C1 segment of cervical spinal cord (tissue), 14 donors: ENCODE measurements around the gene OPTC.
"Not testable (repeated sequence)": the region's sequence is repeated elsewhere in the genome, so short reads cannot be mapped to it uniquely, and the experiment has no call there.

Source experiments
- DNase-seq, 14 donors: peaks; one replicate each; lab custom pipeline; 2025; lab: John Stamatoyannopoulos, UW

OPTC gene, protein sequence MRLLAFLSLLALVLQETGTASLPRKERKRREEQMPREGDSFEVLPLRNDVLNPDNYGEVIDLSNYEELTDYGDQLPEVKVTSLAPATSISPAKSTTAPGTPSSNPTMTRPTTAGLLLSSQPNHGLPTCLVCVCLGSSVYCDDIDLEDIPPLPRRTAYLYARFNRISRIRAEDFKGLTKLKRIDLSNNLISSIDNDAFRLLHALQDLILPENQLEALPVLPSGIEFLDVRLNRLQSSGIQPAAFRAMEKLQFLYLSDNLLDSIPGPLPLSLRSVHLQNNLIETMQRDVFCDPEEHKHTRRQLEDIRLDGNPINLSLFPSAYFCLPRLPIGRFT

GRCh38 chr1:203493901-203494300 lies at the start of gene OPTC:
Gene OPTC, plus strand, starts transcription at chr1:203494153. Its CDS starts 1,853 bp downstream, at chr1:203496006.
- no peak for DNase-seq

- no peak for DNase-seq
Observed at GRCh38 chr1:203444171-203444576, 49.8 kb upstream of the OPTC start.

DNA sequence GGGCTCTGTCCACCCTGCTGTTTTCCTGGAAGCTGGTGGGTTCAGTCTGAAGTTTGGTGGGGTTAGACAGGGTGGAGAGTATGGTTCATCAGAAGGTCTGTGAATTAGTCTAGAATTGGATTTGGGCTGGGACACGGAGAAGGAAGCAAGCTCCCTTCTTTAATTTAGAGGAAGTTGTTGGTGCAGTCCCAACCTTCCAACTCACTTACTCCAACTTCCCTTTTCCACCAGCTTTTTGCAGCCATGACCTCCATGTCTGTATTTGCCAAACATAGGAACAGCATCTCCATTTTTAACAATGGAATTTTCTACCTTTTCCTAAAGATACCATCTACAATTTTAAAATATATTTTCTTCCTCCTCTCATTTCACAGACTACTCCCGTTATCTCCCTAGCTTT lies 46.8 kb upstream of the OPTC start:
- no peak for DNase-seq

DNA sequence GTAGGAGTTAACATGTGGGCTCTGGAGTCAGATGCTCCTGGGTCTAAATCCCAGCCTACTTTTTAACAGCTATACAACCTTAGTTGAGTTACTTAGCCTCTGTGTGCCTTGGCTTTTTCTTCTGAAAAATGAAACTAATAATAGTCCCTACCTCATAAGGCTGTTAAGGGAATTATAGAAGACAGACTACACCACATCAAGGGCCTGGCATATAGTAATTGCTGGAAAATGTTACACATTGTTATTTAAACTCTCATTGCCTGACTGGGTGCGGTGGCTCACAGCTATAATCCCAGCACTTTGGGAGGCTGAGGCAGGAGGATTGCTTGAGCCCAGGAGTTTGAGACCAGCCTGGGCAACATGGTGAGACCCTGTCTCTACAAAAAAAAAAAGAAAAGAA lies 46.4 kb upstream of the OPTC start:
- DNase-seq, result not testable (repeated sequence)

DNA sequence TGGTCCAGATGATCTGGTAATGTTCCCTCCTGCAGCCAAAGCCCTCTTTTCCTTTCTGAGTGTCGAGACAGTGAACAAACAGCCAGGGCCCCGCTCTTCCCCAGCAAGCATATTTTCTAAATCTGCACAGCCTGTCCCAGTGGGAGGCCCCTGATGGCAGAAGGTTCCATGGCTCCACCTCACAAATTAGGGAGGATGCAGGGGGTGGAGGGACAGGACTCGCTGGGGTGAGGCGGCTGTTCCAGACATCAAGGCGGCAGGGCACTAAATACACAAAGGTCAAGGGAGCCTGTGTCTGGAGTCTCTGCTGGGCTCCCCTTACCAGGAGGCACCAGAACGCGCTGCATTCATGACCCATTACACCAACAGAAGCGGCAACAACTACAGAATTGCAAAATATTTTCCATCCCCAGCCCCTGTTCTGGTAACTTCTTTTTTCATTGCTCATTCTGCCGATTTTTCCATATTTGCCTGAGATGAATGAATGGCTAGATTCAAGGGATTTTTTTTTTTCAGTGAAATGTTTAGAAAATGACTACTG lies 45.4 kb upstream of the OPTC start:
- DNase-seq, result peak in 1 of 14 donors; percentile 80

DNA sequence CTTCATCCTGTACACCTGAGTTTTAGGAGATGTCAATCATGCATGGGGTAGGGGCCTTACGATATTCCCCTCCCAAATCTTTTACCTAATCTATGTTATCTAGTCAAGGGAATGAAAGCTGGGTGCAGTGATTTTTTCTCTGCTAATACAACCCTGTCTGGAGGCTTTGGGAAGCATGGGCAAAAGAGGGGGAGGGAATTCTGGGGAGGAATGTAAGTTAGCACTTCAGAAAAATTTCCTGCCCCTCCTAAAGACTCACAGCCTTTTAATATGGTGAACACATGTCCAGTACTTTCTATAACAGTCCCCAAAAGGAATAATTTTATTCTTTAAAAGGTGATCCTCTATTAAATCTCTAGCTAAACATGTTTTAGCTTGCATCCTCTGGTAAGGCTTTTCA lies 44.0 kb upstream of the OPTC start:
- DNase-seq, result no peak

DNA sequence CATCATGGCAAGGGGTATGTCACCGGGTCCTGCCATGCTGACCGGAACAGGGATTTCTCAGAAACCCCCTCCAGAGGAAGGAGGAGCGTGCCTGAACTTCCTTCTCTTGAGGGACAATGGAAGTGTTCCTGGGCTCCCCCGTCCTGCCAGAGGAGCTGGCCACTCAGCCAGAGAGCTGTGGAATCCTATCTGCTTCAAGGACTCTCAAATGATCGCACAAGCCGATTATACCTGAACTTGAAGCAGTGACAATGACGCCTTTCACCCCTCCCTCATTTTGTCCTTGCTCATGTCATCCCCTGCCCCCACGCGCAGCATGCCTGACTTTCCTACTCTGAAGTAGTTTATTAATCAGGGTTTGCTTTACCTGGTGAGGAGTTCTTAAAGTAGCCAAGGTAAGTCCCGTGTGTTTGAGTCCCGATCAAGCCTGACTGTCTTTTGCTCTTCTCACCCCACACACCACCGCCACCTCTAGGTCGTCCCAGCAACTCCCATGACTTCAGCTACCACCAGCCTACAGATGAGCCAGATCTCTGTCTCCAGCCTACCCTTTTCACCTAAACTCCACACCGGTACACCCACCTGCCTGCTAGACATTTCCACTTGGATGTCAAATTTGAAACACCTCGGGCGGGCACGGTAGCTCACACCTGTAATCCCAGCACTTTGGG lies 43.3 kb upstream of the OPTC start:
- no peak for DNase-seq

DNA sequence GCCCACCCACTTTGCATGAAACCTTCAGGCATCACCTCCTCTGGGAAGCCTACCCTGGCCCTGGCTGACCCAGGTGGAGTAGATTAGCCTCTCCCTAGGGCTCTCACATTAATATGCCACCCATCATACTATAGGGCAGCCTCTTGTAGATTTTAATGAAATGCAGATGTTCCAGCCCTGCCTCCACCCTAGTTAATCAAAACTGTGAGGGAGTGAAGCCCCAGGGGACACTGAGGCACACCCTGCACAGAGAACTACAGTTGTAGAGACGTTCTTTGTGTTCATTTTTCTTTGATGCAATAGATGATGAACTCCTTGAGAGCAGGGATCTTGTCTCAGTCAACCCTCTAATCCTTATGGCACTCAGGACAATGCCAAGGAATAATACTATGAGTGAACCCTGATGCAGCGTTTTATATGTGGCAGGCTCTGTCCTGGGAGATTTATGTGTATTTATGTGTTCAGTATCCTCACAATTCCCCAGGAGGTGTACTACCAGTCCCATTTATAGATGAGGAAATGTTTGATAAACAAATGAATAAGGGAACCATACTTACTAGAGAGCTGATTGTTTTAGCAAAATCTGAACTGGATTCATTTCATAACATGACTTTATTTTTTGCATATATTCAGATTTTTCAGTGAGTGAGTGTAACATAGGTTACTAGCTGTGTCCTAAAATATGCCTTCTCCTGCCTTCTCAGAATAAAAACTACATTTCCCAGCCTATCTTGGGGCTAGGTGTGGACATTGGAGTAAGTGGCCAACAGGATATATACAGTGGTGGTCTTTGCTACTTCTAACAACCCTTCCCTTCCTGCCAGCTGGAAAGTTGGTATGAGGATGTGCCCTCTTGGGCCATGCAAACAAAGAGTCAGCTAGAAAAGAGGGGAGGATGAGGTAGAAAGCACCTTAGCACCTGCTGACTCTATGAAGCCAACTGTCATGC lies 41.8 kb upstream of the OPTC start:
- DNase-seq, result no peak

GRCh38 chr1:203453016-203453415 lies 40.9 kb upstream of the OPTC start:
- no peak for DNase-seq

DNA sequence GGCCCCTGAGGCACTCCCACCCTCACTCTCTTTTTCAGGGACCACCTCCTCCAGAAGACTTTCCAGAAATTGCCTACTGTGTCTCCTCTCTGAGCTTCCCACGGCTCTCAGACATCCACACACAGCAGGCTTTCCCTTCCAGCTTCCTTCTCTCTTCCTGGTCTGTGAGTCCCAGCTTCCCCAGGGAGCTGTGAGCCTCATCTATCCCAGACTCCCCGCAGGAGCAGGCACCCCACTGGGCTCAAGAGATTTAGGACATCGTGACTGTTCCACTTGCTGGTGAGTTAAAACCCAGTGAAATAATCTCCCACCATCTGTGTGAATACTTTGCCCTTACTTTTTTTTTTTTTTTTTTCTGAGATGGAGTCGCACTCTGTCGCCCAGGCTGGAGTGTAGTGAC lies 40.3 kb upstream of the OPTC start:
- no peak for DNase-seq

DNA sequence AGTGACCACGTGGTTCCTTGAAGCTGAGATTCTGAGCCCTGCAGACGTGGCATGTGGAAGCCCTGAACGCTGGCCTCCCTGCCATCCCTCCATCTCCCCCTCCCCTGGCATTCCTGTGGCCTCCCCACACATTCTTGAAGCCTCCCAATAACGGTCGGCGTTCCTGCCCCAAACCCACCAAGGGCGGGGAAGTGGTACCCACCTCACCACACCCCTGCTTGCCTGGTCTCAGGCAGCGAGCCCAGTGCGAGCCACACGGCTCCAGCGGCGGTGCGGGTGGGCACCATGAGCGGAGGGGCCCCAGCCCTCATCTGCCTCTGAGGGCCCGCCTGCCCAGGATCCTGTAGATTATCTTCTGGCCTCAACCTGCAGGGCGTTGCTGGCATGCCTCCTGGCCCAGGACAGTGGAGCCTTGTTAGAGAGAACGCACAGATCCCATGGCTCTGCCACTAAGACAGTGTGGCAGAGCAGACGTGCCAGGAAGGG lies 38.9 kb upstream of the OPTC start:
- DNase-seq, result no peak

- DNase-seq, result no peak
Observed at GRCh38 chr1:203455706-203456105, 38.2 kb upstream of the OPTC start.

GRCh38 chr1:203456577-203456976 lies 37.4 kb upstream of the OPTC start:
- DNase-seq, result no peak

- DNase-seq, result no peak
Observed at GRCh38 chr1:203458078-203458477, 35.9 kb upstream of the OPTC start.

DNA sequence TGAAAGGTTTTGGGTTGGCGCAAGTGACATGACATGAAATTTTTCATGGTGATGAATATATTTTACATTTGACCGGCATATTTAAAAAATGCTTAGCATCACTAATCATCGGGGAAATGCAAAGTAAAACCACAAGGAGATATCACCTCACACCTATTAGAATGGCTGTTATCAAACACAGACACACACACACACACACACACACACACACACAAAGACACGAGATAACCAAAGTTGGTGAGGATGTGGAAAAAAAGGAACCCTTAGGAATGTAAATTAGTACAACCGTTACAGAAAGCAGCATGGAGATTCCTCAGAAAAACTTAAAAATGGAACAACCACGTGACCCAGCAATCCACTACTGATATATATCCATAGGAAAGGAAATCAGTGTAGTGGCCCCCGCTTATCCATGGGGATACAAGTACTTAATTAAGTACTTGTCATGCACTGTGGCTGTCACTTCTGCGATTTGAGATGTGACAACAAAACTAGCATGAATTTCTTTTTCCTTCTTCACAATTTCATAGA lies 34.2 kb upstream of the OPTC start:
- DNase-seq, result no peak

DNA sequence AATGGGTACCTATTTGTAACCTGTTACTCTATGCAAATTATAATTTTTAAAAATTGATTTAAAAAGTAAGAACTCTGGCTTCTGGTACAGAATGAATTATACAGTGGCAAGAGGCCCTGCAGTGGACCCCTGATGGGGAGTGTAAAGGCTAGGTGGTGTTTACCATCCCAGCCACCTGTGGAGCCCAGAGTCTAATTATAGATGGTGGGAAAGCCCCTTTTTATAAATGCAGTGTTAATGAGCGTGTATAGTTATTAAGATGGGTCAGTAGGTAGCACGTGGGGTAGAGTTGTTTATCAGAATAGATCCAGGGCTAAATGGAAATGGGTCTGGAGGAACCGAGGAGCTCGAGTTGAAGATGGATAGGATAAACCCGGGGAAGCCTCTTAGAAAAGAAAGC lies 32.2 kb upstream of the OPTC start:
- DNase-seq, result no peak

- DNase-seq, result no peak
Observed at GRCh38 chr1:203462143-203462542, 31.8 kb upstream of the OPTC start.

DNA sequence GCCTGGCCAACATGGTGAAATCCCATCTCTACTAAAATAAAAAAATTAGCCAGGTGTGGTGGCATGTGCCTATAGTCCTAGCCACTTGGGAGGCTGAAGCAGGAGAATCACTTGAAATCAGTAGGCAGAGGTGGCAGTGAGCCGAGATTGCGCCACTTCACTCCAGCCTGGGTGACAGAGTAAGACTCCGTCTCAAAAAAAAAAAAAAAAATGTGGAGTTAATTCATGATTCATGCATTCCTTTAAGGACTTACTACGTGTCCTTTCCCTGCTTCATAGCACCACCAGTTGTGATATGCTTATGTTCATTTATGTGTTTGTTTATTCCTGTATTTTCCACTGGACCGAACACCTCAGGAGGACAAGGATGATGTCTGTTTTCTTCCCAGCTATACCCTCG lies 31.1 kb upstream of the OPTC start:
- DNase-seq, result no peak

DNA sequence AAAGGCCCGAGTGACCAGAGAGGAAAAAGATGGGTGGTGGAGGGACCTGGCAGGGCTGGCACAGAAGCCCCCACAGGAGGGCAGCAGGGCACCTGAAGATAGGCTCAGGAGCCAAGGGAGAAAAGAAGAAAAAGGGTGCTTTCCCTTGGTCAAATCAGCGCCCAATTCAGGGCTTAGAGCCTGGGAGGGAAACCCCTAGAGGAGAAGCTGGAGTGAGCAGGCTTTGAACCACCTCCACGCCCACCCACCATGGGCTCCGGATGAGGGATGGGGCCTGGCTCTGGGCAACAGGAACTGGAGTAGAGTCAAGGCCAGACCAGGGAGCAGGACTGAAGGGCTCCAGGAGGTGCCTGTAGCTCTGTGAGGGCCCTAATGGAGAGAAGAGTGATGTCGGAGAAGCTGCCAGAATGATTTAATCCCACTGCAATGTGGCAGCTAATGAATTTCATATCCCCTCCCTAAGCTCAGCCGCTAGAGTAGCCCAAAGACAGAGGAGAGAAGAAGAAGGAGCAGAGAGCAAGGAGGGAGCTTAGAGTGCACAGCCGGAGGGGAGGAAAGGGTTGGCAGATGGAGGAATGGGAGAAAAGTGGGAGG lies 30.4 kb upstream of the OPTC start:
- no peak for DNase-seq

DNA sequence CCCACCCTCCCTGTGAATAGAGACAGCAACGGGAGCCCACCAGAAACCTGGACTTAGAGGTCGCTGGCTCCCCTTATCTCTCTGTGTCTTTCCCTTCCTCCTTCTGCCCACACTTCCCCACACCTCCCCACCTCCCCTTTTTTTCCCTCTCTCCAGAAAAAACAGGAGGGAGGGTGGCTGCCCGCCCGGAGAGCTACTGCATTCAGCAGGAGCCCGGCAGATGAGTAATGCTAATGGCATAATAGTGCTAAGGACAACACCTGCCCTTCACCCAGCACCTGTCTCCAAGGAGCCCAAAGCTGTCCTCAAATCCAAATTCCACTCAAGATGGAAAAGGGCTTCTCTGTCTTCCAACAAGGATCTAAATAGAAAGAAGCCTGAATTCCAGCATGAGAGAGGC lies 29.7 kb upstream of the OPTC start:
- DNase-seq, result no peak

DNA sequence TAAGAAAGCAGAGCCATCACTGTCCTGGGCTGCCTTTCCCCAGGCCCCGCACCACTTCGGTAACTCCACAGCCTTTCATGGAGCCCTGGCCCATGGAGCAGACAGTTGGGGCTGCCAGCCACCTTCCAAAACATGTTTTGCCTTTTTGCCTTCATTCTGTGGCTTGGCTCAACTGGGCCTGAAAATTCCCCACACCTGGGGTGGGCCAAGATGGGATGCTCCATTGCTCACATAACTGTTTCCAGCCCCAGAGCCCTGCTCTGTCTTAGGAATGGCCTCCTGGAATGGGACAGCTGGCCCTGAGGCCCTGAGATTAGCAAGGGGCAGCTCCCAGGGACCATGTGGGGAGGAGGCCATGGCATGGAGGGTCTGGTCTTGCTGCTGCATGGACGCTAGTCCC lies 29.2 kb upstream of the OPTC start:
- DNase-seq, result no peak
